Cardiac septum (tissue), 1 donor: ENCODE data around the gene XRRA1. TPM values are rescaled to one million over a fixed set of nuclear protein-coding genes. Genes with fewer than 3 reads are reported as not detected.
"Not testable (repeated sequence)": the region's sequence is repeated elsewhere in the genome, so short reads cannot be mapped to it uniquely, and the experiment has no call there.

ENCODE experiments used
- DNase-seq: peaks from one replicate; pipeline ENCODE4 v3.0.0-alpha.2; 2020; ENCODE audit warnings: low spot score
- intact Hi-C: fragments of 100-400 bp; cut with DNase I; formaldehyde crosslinking; loops from one replicate; pipeline ENCODE4 v1.14.0; 2022
- total RNA-seq: library from RNA; stranded (reverse); fragmentation: NEBNext Ultra II Directional; extraction: Animal tissue kit (Norgen Biotek cat#: 25700); gene quantifications from one replicate; pipeline ENCODE4 v1.2.1, GENCODE V29; 2021
- donor health status: DM: no; HTN: no; CAD: no.

Gene XRRA1
- total RNA-seq, 1 donor from 2014 or later, result 5.2 TPM

- intact Hi-C loops, result no loop called here
- DNase-seq, result no peak
These were observed 39.1 kb downstream of the XRRA1 start for GRCh38 chr11:74909812-74910211.

DNA sequence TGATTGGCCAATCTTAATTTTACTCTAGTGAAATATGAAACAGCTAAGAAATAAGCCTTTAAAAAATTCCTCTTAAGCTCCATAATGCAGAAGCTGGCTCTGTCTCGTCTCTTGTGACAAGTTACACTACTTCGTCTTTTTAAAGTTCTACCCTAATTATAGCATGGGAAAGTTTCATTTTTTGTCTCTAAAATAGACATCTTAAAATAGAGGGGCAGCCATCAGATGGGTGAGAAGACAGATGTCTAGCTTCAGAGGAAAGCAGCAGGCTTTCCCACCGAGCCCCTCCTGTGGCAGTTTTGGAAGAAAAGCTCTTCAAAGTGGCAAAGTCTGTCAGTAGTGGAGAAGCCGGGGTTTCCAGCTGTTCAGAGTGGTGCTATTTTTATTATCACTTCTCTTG lies 39.5 kb downstream of the XRRA1 start:
- DNase-seq, result no peak
- intact Hi-C loops, result no loop called here

DNA sequence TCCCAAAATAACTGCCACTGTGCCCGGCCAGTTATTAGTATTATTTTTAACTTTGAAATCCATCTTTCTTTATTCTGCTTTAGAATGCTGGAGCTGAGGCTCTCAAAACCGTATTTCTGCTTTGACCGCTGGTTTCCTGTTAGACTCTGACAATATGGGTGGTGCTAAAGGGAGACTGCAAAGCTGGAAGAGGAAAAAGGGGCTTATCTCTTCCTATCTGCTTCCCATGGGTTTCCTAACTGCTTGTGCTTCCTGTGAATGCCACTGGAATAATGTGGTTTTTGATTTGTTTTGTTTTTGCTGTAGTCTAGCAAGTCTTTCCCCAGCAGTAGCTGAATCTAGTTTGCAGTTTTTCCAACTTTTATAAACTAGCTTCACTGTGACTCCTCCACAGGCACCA lies 43.6 kb downstream of the XRRA1 start:
- intact Hi-C loops, result no loop called here
- no peak for DNase-seq

- intact Hi-C loops, result no loop called here
- no peak for DNase-seq
These were observed 46.5 kb downstream of the XRRA1 start for GRCh38 chr11:74902342-74902741.

- no peak for DNase-seq
- intact Hi-C loops, result no loop called here
These were observed 52.6 kb downstream of the XRRA1 start for GRCh38 chr11:74896311-74896710.

DNA sequence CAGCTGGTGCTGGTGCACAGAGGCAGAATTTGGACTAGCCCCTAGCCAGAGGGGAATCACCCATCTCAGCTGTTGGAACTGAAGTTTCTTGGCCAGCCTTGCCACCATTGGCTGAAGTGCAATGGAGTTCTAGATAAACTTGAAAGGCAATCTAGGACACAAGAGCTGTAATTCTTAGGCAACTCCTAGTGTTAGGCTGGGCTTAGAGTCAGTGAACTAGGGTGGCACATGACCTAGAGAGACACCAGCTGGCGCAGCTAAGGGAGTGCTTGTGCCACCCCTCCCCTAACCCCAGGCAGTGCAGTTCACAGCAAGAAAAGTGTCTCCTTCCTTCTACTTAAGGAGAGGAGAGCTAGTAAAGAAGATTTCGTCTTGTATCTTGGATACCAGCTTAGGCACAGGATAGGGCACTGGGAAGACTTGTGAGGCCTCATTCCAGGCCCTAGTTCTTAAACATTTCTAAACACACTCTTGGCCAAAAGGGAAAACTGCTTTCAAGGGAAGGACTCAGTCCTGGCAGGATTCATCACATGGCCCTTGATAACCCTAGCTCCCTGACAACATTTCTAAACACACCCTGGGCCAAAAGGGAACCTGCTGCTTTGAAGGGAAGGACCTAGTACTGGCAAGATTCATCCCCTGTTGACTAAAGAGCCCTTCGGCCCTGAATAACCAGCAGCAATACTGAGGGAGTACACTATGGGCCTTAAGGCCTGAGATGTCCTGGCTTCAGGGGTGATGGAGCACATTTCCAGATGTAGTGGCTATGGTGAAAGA lies 53.4 kb downstream of the XRRA1 start:
- no peak for DNase-seq
- intact Hi-C loops, result no loop called here

DNA sequence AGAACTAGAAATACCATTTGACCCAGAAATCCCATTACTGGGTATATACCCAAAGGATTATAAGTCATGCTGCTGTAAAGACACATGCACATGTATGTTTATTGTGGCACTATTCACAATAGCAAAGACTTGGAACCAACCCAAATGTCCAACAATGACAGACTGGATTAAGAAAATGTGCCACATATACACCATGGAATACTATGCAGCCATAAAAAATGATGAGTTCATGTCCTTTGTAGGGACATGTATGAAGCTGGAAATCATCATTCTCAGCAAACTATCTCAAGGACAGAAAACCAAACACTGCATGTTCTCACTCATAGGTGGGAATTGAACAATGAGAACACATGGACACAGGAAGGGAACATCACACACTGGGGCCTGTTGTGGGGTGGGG lies 55.9 kb downstream of the XRRA1 start:
- DNase-seq, intact Hi-C loops: not testable (repeated sequence)

DNA sequence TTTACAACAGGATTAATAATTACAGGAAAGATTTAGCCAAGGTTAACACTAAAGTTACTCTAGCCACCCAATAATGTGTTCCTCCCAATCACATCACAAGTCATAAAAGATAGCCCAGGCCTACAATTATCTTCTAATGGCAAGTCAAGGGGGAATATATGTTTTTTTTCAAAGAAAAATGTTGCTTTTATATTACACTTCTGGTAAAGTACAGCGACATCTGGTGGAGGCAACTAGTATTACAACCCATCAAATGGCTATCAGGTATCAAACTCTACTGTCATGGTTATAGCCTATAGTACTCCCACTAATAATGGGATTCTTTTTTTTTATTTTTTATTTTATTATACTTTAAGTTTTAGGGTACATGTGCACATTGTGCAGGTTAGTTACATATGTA lies 71.8 kb downstream of the XRRA1 start:
- no peak for DNase-seq
- intact Hi-C loops, result no loop called here

- intact Hi-C loops, result no loop called here
- no peak for DNase-seq
These were observed 77.9 kb downstream of the XRRA1 start for GRCh38 chr11:74871037-74871436.

GRCh38 chr11:74870485-74870884 lies 78.4 kb downstream of the XRRA1 start:
- intact Hi-C loops, result no loop called here
- no peak for DNase-seq

DNA sequence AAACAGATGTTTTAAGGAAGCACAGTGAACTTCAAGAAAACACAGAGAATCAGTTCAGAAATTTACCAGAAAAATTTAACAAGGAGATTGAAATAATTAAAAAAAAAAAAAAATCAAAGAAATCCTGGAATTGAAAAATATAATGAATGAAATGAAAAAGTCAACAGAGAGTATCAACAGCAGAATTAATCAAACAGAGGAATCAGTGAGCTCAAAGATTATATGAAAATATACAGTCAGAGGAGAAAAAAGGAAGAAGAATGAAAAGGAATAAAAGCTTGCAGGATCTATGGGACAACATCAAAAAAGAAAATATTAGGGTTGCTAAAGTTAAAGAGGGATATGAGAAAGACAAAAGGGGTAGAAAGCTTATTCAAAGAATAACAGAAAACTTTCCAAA lies 82.3 kb downstream of the XRRA1 start:
- no peak for DNase-seq
- intact Hi-C loops, result no loop called here

DNA sequence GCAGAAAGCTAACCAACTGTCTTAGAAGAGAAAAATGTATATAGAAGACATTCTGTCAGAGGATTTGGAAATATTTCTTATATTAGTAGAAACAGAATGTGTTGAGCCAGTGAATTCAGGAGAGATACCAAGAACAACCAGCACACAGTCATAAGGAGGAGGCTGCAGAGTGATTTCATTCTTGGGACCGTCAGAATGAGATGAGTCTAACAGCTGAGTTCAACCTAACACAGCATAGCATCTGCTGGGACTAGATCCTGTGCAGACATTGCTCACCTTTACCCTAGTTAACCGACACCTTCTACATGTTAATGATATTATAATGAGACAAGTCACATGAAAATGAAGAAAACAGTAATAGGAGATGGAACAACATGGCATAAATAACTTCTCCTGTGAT lies 85.5 kb downstream of the XRRA1 start:
- no peak for DNase-seq
- intact Hi-C loops, result no loop called here

GRCh38 chr11:74860743-74861142 lies 88.1 kb downstream of the XRRA1 start:
- DNase-seq, result no peak
- intact Hi-C loops, result no loop called here

DNA sequence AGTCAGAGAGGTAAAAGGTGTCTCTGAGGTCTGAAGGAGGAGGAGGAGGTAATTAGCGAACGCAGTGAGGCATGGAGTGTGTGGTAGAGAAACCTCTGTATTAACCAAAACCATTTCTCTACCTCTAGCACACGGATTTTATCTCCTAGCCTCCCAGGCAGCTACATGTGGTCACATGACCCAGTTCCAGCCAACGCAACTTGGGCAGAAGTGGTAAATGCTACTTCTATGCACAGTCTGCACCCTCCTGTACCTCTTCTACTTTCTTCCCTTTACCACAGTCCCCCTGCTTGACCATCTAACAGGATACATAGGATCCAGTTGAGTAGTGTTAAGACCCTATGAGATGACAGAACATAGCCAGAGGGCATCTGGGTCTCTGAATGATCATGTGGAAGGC lies 95.7 kb downstream of the XRRA1 start:
- no peak for DNase-seq
- intact Hi-C loops, result no loop called here

DNA sequence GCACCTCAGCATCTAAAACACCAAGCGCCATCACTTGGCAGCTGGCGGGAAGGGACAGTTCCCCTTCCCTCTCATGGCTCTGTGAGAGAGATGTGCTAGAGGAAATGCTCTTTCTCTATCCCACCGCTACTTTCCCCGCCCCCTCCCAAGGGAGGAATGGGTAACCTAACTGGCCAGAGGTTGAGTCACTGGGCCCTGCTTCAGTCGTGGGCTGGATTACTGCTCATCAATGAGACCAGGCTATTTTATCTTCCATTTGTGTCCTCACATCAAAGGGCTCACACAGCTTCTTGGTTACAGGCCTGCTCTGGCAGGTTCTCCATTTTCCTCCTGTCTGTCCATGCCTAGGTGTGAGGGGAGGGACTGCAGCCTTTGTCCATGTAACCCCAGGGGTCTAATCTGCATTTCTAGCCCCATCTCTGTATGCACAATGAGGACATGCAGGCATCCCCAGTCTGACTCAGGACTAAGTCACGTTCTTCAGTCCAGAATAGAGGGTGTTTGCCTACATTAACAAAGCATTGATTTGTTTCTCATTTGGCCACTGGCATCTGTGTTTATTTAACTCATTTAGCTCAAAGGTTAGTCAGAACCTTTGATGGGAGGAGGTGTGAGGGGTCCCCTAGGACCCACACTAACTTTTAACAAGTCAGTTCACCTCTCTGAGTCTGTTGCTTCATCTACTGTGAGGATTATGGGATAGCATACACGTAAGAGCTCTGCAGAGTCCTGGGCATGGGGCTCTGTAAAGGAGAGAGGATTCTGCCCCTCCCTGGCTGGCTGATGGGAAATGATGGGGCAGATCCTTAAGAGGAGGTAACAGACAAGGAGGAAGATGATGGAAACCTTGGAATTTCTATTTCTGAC lies 99.1 kb downstream of the XRRA1 start:
- intact Hi-C loops, result no loop called here
- DNase-seq, result no peak

DNA sequence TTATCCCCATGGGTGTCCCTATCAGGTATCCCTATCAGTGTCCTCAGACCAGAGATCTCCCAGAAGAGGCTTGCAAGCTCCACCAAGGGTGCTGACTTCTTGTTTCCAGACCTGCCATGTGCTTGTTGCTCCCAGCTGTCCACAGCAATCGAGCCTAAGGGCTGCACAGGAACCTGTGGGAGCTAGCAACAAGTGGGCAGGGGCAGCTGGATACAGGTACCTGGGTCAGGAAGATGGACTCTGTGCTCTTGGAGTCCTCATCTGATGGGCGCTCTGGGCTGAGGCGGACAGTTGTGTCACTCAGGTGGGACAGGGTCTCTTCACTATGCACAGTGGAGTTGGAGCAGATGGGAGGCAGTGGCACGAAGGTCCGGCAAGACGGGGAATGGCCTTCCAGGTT lies 101.0 kb downstream of the XRRA1 start:
- no peak for DNase-seq
- intact Hi-C loops, result no loop called here

GRCh38 chr11:74847395-74847794 lies 101.5 kb downstream of the XRRA1 start:
- intact Hi-C loops, result no loop called here
- no peak for DNase-seq

DNA sequence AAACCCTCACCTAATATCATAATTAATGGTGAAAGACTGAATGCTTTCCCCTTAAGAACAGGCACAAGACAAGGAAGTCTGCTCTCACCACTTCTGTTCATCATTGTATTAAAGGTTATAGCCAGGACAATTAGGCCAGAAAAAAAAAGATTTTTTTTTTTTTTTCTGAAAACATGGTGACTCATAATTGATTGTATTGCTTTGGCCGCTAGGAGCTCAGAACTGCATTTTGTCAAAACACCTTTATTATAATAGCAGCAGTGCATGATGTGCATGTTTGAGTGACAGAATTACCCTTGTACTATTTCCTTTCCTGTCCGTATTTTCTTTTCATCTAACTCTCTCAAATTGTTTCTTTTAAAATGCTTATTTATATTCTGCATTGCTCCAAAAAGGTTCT lies 102.1 kb downstream of the XRRA1 start:
- no peak for DNase-seq
- intact Hi-C loops, result no loop called here

- intact Hi-C loops, result no loop called here
- no peak for DNase-seq
These were observed 102.8 kb downstream of the XRRA1 start for GRCh38 chr11:74845978-74846517.

DNA sequence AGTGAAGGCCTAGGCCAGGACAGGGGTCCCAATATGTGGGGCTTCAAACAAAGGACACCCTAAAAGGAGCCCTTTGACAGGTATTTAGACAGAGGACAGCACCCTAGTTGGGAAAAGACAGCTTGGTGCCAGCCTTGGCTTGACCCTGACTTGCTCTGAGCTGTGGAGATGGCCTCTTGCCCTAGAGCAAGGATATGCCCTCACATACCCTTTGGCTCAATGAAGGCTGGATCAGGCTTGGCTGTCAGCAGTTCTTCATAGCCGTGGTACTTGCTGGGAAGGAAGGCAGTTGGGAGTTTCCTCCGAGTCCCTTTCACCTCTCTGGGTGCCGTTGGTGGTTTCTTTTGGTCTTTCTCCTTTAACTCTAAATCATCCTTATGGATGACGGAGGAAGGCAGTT lies 104.0 kb downstream of the XRRA1 start:
- intact Hi-C loops, result no loop called here

DNA sequence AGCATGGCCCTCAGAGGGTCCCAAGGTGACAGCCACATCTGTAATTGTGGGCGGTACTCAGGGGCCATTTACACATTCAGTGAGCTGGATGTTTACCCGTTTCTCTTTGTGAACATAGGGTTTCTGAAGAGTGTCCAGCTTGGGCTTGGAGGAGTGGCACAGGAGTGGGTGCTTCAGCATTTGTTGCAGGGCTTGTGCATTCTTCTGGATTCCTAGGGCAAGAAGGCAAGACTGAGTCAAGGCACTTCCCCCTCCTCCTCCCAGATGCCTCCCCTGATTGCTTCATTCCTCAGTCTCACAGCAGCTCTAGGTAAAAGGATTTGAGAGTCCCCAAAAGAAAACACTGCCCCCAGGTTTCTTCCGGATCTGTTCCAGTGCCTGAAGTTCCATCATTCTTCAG lies 104.8 kb downstream of the XRRA1 start:
- DNase-seq, result no peak
- intact Hi-C loops, result no loop called here

More for the DNA sequence above, 104.0 kb downstream of the XRRA1 start:
- DNase-seq, result no peak
